Activated B cell treated with CpG ODN at 0.5 μM for 24 hours (primary cell): ENCODE measurements around the gene MTMR3. TPM values are rescaled to one million over a fixed set of nuclear protein-coding genes. Genes with fewer than 3 reads are reported as not detected.

Experiments used
- ATAC-seq: fragments of 200-7000 bp; cut with Tn5 transposase; one replicate; pipeline ENCODE4 v1.10.0; 2021; ENCODE audit warnings: low read depth, mild to moderate bottlenecking, moderate library complexity
- CTCF ChIA-PET: fragments of 350-600 bp; sonication (Branson Sonifier 250); formaldehyde crosslinking; loops from one replicate; lab custom pipeline; 2021; ENCODE audit warnings: antibody characterized with exemption; lab: Charles Lee
- POLR2A ChIA-PET: fragments of 350-600 bp; sonication (Branson Sonifier 250); formaldehyde crosslinking; loops from one replicate; lab custom pipeline; 2021; ENCODE audit warnings: antibody characterized with exemption; lab: Charles Lee
- DNase-seq: peaks from one replicate; pipeline ENCODE4 v3.0.0; 2022
- H3K27ac Mint-ChIP-seq: one replicate; pipeline ENCODE4 v1.8.0; 2020; ENCODE audit warnings: mixed read lengths
- H3K27me3 Mint-ChIP-seq: one replicate; pipeline ENCODE4 v1.8.0; 2021; ENCODE audit warnings: mixed read lengths
- H3K36me3 Mint-ChIP-seq: one replicate; pipeline ENCODE4 v1.8.0; 2021; ENCODE audit warnings: low read depth, mixed read lengths
- H3K4me1 Mint-ChIP-seq: one replicate; pipeline ENCODE4 v1.8.0; 2021; ENCODE audit warnings: mixed read lengths
- H3K4me3 Mint-ChIP-seq: one replicate; pipeline ENCODE4 v1.8.0; 2020; ENCODE audit warnings: mild to moderate bottlenecking, mixed read lengths
- H3K9me3 Mint-ChIP-seq: one replicate; pipeline ENCODE4 v1.8.0; 2020; ENCODE audit warnings: mixed read lengths
- CTCF ChIP-seq: fragments of 200-600 bp; IDR thresholded peaks from one replicate; pipeline ENCODE4 v1.8.0; 2022; ENCODE audit warnings: antibody characterized with exemption, mild to moderate bottlenecking
- intact Hi-C: fragments of 100-400 bp; cut with micrococcal nuclease; formaldehyde crosslinking; loops from one replicate; pipeline ENCODE4 v1.15.1; 2024
- total RNA-seq: library from RNA; stranded (reverse); gene quantifications from 2 replicates; pipeline ENCODE4 v1.2.3, GENCODE V29; 2022

Gene MTMR3
- total RNA-seq, 1 donor from 2014 or later: 36.6 TPM

GRCh38 chr22:30043161-30043560 lies 160.2 kb downstream of the MTMR3 start:
- Mint-ChIP-seq H3K9me3 (no peaks in the 10 kb centered on the region), H3K27ac (no peak overlapping the region), H3K27me3 (no peaks in the 10 kb centered on the region), H3K36me3 (no peaks in the 10 kb centered on the region), H3K4me3 (no peak overlapping the region), H3K4me1 (peaks cover 6% of the 10 kb centered on the region)
- no peak for DNase-seq
- POLR2A ChIA-PET: no interaction called here
- CTCF ChIA-PET: no interaction called here
- intact Hi-C loops: no loop called here
- no peak for TF ChIP-seq CTCF
- no peak for ATAC-seq

DNA sequence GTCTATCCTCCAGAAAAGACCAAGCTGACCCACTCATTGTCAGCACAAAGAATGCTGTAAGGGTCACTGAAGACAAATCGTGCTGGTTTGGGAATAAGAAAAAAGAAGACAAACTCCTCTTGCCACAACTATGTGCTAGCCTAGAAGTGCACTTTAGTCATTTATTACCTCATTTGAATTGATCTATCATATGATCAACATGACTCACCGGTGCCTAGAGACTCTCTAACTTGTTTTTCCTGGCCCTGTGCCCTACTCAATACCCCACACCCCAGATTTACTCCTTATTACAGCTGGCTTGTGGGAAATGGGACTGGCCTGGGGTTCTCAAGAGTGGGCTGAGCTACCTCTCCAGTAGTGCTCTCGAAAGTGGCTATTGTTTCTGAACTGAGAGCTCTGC lies 161.4 kb downstream of the MTMR3 start:
- POLR2A ChIA-PET: no interaction called here
- no peak overlapping the region for H3K4me3 Mint-ChIP-seq
- no peaks in the 10 kb centered on the region for H3K36me3 Mint-ChIP-seq
- intact Hi-C loops: no loop called here
- ATAC-seq: no peak
- CTCF ChIA-PET: no interaction called here
- no peak overlapping the region for H3K27ac Mint-ChIP-seq
- DNase-seq: no peak
- H3K4me1 Mint-ChIP-seq: peaks cover 6% of the 10 kb centered on the region
- H3K9me3 Mint-ChIP-seq: no peaks in the 10 kb centered on the region
- no peak for TF ChIP-seq CTCF
- no peaks in the 10 kb centered on the region for H3K27me3 Mint-ChIP-seq

- ATAC-seq: no peak
- H3K27me3 Mint-ChIP-seq: no peaks in the 10 kb centered on the region
- ChIA-PET CTCF (no interaction called here), POLR2A (no interaction called here)
- TF ChIP-seq CTCF: no peak
- no peaks in the 10 kb centered on the region for H3K36me3 Mint-ChIP-seq
- no peak overlapping the region for H3K4me3 Mint-ChIP-seq
- H3K27ac Mint-ChIP-seq: no peak overlapping the region
- H3K9me3 Mint-ChIP-seq: no peaks in the 10 kb centered on the region
- DNase-seq: no peak
- intact Hi-C loops: no loop called here
- H3K4me1 Mint-ChIP-seq: peaks cover 6% of the 10 kb centered on the region
Measured at GRCh38 chr22:30044881-30045493, 162.0 kb downstream of the MTMR3 start.

DNA sequence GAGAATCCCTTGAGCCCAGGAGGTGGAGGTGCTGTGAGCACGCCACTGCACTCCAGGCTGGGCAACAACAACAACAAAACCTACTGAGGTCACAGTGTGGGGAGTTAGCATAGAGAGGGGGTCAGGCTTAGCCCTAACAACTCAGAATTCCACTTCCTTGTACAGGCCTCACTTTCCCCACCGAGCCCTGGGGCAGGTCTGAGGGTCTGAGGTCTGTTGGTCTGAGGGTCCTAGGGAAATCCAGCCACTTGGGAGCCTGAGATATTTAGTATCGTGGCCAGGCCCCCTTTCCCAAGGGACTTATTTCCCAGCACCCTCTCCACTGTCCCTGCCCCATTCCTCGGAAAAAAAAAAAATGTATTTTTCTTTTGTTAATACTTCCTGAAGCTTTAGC lies 162.5 kb downstream of the MTMR3 start:
- no peak for DNase-seq
- CTCF ChIA-PET: no interaction called here
- peaks cover 6% of the 10 kb centered on the region for H3K4me1 Mint-ChIP-seq
- intact Hi-C loops: no loop called here
- H3K36me3 Mint-ChIP-seq: no peaks in the 10 kb centered on the region
- no peaks in the 10 kb centered on the region for H3K27me3 Mint-ChIP-seq
- H3K4me3 Mint-ChIP-seq: no peak overlapping the region
- no peak for TF ChIP-seq CTCF
- no peak for ATAC-seq
- no peak overlapping the region for H3K27ac Mint-ChIP-seq
- no peaks in the 10 kb centered on the region for H3K9me3 Mint-ChIP-seq
- POLR2A ChIA-PET: interaction anchor here (0.6 kb wide), 1 partner anchor 717 kb away, joined by 3 read pairs; no protein-coding TSS in a partner anchor

DNA sequence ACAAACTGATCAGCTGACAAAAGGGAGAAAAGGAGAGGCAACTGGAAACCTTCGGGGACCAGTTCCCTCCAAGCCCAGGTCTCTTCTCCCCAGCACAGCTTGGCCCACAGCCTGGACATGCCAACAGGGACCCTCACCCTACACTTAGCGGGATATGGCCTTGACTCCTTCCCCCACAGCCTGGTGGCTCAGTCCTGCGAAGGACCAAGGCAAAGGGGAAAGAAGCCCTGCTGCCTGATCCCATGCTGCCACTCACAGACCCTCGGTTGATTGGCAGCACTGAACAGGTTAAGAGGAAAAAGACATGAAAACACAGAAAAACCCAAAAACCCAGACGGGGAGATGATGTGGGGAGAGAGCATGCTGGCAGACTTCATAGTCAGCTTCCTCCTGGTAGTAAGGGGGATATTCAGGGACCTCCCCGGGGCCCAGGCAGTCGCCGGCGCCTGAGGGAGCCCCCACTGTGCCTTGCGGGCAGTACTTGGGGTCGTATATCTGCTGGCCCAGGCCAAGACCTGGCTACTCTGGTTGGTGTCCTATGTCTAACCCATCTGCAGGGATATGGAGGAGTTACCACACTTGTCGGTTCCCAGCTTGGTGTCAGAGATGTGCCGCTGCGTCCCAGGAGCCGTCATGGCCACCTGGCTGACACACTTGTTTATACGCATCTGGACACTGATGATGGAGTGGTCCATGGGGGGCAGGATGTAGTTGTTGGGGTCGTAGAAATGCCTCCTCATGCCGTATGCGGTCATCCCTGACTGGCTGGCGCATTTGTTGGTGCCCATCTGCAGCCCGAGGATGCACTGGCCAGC lies 163.1 kb downstream of the MTMR3 start:
- TF ChIP-seq CTCF: no peak

More for the DNA sequence above, 163.1 kb downstream of the MTMR3 start:
- H3K9me3 Mint-ChIP-seq: no peaks in the 10 kb centered on the region
- ATAC-seq: no peak
- H3K4me1 Mint-ChIP-seq: peaks cover 6% of the 10 kb centered on the region
- H3K27me3 Mint-ChIP-seq: no peaks in the 10 kb centered on the region
- CTCF ChIA-PET: no interaction called here
- no peak overlapping the region for H3K4me3 Mint-ChIP-seq
- DNase-seq: no peak
- POLR2A ChIA-PET: interaction anchor here (0.5 to 0.6 kb wide), 2 partner anchors 456 to 718 kb away, joined by 3 read pairs; no protein-coding TSS in a partner anchor
- no peaks in the 10 kb centered on the region for H3K36me3 Mint-ChIP-seq
- intact Hi-C loops: no loop called here
- no peak overlapping the region for H3K27ac Mint-ChIP-seq
